ENCODE measurements around the gene PLXNA2. TPM values are rescaled to one million over a fixed set of nuclear protein-coding genes. Genes with fewer than 3 reads are reported as not detected.

Gene PLXNA2
- total and polyA plus RNA-seq, 7 donors = 2.4 to 16.1 (median 6.4) TPM

GRCh38 chr1:208261874-208262273 lies 17.7 kb upstream of the PLXNA2 start:
- Histone ChIP-seq H3K27ac (no peak overlapping the region), H3K27me3 (no peaks in the 10 kb centered on the region), H3K4me3 (no peak overlapping the region), H3K9me3 (peaks cover 0 to 4% (median 0%) of the 10 kb centered on the region in 4 donors), H3K36me3 (no peaks in the 10 kb centered on the region), H3K4me1 (no peaks in the 10 kb centered on the region)
- intact Hi-C loops (cut with DNase I) = no loop called here
- no peak for DNase-seq
- TF ChIP-seq EP300 (IDR thresholded peaks at IDR 0.05) (no peak), CTCF (IDR thresholded peaks at IDR 0.05) (no peak), POLR2A (IDR thresholded peaks at IDR 0.05) (no peak), POLR2AphosphoS5 (IDR thresholded peaks at IDR 0.05) (no peak)
- 58 to 84% methylated on average over 4 of the region's 4 CpGs for WGBS, 2 donors

GRCh38 chr1:208258277-208258676 lies 14.1 kb upstream of the PLXNA2 start:
- peaks cover 0 to 4% (median 0%) of the 10 kb centered on the region in 4 donors for H3K9me3 ChIP-seq
- intact Hi-C loops (cut with DNase I) = no loop called here
- H3K27me3 ChIP-seq = no peaks in the 10 kb centered on the region
- H3K4me1 ChIP-seq = no peaks in the 10 kb centered on the region
- TF ChIP-seq CTCF (IDR thresholded peaks at IDR 0.05) (no peak), EP300 (IDR thresholded peaks at IDR 0.05) (no peak), POLR2A (IDR thresholded peaks at IDR 0.05) (no peak), POLR2AphosphoS5 (IDR thresholded peaks at IDR 0.05) (no peak)
- no peak overlapping the region for H3K4me3 ChIP-seq
- DNase-seq = no peak
- 88 to 90% methylated on average over 3 of the region's 3 CpGs for WGBS, 2 donors
- H3K27ac ChIP-seq = no peak overlapping the region
- no peaks in the 10 kb centered on the region for H3K36me3 ChIP-seq

- TF ChIP-seq POLR2AphosphoS5 (IDR thresholded peaks at IDR 0.05) (no peak), POLR2A (IDR thresholded peaks at IDR 0.05) (no peak), EP300 (IDR thresholded peaks at IDR 0.05) (no peak), CTCF (IDR thresholded peaks at IDR 0.05) (no peak)
- Histone ChIP-seq H3K27ac (no peak overlapping the region), H3K36me3 (no peaks in the 10 kb centered on the region), H3K4me3 (no peak overlapping the region), H3K4me1 (no peaks in the 10 kb centered on the region), H3K27me3 (no peaks in the 10 kb centered on the region), H3K9me3 (peaks cover 0 to 4% (median 0%) of the 10 kb centered on the region in 4 donors)
- no peak for DNase-seq
- intact Hi-C loops (cut with DNase I) = no loop called here
- 76 to 80% methylated on average over 6 of the region's 6 CpGs for whole genome bisulfite sequencing, 2 donors
Measured at GRCh38 chr1:208257351-208257750, 13.2 kb upstream of the PLXNA2 start.

- intact Hi-C loops (cut with DNase I) = no loop called here
- H3K36me3 ChIP-seq = no peaks in the 10 kb centered on the region
- H3K4me1 ChIP-seq = no peaks in the 10 kb centered on the region
- H3K27me3 ChIP-seq = no peaks in the 10 kb centered on the region
- no peak for DNase-seq
- TF ChIP-seq CTCF (IDR thresholded peaks at IDR 0.05) (no peak), EP300 (IDR thresholded peaks at IDR 0.05) (no peak), POLR2AphosphoS5 (IDR thresholded peaks at IDR 0.05) (no peak), POLR2A (IDR thresholded peaks at IDR 0.05) (no peak)
- H3K9me3 ChIP-seq = peaks cover 0 to 4% (median 0%) of the 10 kb centered on the region in 4 donors
- 90 to 92% methylated on average over 7 of the region's 7 CpGs for WGBS, 2 donors
- H3K4me3 ChIP-seq = no peak overlapping the region
- H3K27ac ChIP-seq = no peak overlapping the region
Measured at GRCh38 chr1:208256556-208256955, 12.4 kb upstream of the PLXNA2 start.

- Histone ChIP-seq H3K36me3 (no peaks in the 10 kb centered on the region), H3K9me3 (peaks cover 0 to 4% (median 0%) of the 10 kb centered on the region in 4 donors), H3K27me3 (no peaks in the 10 kb centered on the region), H3K4me1 (no peaks in the 10 kb centered on the region), H3K27ac (no peak overlapping the region), H3K4me3 (no peak overlapping the region)
- no peak for TF ChIP-seq POLR2AphosphoS5 (IDR thresholded peaks at IDR 0.05)
- no peak for TF ChIP-seq EP300 (IDR thresholded peaks at IDR 0.05)
- TF ChIP-seq CTCF (IDR thresholded peaks at IDR 0.05) = no peak
- no peak for TF ChIP-seq POLR2A (IDR thresholded peaks at IDR 0.05)
- intact Hi-C loops (cut with DNase I) = no loop called here
- DNase-seq = no peak
- 93 to 100% methylated on average over 1 of the region's 1 CpG for WGBS, 2 donors
Measured at GRCh38 chr1:208256091-208256490, 11.9 kb upstream of the PLXNA2 start.
